DLD1 (cell line): ENCODE data around the gene PRMT9.

Experiments used
- in situ Hi-C: cut with HindIII; loops from 2 replicates; pipeline ENCODE4 v1.10.0; 2017; ENCODE audit warnings: low sequenced_read_pairs

The PRMT9 gene

DNA sequence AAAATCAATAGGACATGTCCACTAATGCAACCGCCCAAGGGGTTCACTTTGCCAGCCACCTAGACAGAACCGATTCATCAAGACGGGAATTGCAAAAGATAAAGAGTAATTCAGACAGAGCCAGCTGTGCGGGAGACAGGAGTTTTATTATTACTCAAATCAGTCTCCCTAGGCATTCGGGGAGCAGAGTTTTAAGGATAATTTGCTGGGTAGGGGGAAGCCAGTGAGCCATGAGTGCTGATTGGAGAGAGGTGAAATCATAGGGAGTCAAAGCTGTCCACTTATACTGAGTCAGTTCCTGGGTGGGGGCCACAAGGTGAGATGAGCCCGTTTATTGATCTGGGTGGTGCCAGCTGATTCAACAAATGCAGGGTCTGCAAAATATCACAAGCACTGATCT is 58.2 kb downstream of the PRMT9 start:
- in situ Hi-C loops: no loop called here

DNA sequence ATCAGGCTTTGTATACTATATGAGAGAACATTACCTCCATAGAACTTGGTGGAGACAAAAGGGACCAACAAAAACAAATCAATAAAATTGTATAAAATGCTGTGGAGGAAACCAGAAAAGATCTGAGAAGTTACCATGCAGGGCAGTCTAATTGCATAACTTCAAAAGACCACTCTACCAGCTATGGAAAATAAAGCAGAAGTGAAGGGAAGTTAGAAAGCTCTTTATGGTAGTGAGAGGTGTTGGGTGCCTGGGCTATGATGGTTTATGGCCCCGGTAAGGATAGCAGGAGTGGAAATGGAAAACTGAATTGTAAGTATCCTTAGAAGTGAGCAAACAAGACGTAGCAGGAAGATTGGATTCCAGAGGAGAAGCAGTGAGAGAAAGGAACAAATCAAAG is 63.6 kb downstream of the PRMT9 start:
- in situ Hi-C loops: no loop called here

DNA sequence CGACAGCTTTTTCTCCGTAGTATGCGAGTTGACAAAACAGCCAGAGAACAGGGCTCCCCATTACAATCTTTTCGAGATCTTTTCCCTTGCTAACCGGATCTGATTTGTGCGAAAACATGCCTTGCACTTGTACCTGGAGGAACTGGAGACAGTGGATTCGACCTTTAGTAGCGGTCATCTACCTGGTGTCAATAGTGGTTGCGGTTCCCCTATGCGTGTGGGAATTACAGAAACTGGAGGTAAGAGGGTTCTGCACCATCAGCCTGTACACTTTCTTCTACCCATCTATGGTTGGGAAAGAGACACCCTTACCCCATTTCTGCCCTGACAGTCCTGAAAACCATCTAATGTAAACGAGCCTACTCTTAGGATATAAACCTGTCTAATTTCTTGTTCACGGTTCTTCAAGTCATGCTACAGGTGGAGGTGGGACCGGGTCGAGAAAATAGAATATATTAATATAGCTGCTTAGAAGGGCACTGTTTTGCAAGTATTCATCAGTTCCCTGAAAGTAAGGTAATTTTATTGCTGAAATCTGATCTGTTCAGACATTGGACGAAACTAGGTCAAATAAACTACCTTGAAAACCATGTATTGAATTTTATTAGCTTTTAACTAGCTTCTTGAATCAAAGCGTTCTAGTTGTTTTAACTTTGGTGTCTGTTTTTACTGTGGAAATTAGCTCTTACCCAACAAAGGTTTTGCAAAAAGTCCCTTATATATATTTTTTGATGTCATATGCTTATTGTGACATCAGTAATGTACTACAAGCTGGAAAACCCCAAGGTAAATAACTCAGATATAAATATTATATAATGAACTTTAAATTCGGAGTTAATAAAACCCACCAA is 65.9 kb downstream of the PRMT9 start:
- in situ Hi-C loops: no loop called here

DNA sequence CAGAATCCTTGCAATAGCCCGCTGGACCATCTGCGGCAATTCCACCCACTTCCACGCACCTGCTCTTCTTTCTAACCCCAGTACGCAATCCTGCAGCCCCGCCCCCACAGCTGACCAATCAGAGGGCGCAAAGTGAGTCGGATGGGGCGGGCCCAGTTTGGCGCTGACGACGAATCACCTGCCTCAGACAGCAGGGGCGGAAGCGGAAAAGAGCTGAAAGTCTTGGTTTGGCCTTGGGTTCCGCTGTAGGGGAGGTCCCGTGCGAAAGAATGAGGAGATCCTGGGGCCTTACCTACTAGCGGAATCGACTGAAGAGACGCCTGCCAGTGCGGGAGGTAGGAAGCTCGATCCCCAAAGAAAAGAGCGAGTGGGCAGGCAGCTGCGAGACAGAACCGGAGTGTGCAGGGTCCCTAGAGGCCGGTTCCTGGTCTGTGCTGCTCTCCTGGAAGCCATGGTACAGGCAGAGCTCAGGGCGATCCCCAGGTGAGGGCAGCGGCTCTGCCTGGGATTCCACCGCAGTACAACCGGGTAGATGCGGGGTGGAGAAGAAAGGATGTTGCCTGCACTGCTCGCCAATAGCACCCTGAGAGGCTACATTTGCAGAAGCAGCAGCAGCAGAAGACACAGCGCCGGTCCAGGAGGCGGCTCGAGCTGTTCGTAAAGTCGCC is 66.7 kb downstream of the PRMT9 start, which contains the start of gene TMEM184C:
Gene TMEM184C, plus strand, starts transcription at position 225 of the 668 bp plus-strand sequence. CDS start 560 bp downstream, outside the sequence.
- in situ Hi-C loops: no loop called here

DNA sequence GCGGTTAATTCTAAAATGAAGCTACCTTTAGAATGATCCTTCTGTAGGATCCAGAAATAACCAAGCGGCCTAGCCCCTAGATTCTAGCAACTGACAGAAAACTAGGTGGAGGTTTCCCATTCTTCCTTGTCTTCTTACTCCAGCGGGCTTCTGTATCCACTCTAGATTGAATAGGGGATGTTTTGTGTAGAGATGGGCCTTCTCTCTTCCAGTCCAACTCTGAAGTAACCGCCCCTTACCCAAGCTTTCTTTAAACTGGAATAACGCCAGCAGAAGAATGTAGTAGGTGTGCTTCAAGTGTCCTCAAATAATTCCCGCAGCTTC is 67.2 kb downstream of the PRMT9 start:
- in situ Hi-C loops: no loop called here

DNA sequence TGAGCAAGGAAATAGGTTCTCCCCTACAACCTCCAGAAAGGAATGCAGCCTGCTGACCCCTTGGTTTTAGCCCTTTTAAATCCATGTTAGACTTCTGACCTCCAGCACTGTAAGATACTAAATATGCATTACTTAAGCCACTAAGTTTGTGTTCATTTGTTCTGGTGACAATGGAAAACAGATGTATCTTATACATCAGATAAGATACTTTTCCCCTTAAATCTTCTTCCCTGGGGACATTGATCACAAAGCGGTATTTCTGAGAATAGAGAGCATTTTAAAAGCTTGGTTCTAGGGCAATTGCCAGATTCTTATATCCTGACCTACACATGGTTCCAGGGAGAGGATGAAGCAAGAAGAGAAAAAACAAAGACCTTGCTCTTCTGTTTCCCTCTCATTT is 73.3 kb downstream of the PRMT9 start:
- in situ Hi-C loops: no loop called here

DNA sequence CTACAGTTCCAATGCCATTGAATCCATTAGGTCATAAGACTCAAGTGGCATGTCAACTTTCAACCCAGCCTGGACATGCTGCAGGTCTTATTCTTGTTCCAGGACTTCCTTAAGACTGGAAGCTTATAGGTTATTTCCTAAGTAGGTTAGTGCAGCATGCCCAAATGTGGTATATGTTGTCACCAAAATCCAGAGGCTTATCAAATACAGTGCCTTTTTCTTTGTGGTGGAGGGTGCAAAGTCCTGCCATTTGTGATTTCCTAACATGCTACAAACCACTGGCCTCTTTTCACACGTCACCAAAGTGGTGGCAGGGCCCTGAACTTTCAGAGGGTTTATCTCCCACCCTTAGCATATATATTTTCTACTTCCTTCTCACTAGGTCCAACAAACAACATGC is 76.5 kb downstream of the PRMT9 start:
- in situ Hi-C loops: no loop called here

DNA sequence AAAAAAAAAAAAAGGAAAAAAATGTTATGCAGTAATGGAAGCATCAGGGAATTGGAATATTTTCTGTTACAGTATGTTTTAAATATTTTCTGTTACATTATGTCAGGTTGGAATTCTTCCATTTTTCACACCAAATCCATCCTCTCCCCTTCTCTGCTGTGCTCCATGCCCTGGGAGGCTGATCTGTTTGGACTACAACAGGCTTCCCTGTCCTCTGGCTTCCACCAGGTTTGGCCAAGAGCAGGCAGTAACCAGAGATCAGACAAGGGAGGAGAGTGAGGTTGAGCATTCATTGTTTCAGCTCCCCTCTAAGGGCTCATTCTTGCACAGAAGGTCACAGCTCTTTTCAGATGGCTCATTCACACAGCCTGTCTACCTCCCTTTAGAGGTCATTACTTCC is 78.5 kb downstream of the PRMT9 start:
- in situ Hi-C loops: no loop called here

DNA sequence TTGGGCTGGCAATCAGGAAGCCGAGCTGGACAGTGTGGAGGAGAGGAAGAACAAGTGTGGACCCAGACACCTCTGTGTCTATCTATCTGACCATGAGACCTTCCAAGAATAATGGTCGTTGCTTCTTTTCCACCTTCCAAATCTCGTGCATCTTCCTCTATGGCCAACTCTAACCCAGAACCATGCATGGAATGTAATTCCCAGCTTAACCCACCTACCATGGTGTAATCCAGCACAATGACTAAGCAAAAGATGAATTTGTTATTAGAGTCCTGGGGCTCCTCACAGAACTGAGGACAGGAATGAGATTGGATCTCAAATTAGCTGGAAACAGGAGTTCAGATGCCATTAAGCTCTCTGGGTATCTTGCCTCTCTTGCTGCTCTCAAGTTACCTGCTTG is 84.2 kb downstream of the PRMT9 start:
- in situ Hi-C loops: no loop called here

DNA sequence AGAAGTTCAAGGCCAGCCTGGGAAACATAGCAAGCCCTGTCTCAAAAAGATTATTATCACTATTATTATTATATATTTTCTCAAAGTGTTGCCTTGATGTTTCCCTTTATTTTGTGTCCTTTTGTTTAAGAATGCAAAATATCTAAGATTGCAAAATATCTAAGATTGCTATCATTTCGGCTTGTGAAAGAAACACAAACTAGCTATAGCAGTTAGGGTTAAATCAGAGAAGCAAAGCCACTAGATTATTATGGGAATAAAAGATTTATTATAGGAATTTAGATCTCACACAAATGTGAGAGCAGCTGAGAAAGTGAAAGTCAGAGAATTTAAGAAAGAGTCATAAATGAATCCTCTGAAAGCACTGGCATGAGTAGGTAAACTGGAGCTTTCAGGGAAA is 84.8 kb downstream of the PRMT9 start:
- in situ Hi-C loops: no loop called here

DNA sequence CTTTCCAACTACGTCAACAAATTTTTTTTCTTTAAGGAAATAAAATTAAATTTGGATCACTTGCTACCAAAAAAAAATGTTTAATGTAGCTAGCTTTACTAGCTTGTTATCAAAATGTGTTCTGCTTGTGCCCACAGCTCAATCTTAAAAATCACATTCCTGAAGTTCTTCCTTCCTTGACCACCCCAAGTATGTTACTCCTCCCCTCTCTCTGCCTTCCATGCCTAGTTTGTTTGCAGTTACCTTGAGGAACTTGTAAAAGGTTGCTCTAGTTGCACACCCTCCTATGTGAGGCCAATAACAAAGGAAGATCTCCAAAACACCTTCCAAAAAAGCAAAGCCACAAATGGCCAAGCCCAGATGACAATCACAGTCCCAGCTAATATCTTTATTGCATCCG is 86.4 kb downstream of the PRMT9 start:
- in situ Hi-C loops: no loop called here

DNA sequence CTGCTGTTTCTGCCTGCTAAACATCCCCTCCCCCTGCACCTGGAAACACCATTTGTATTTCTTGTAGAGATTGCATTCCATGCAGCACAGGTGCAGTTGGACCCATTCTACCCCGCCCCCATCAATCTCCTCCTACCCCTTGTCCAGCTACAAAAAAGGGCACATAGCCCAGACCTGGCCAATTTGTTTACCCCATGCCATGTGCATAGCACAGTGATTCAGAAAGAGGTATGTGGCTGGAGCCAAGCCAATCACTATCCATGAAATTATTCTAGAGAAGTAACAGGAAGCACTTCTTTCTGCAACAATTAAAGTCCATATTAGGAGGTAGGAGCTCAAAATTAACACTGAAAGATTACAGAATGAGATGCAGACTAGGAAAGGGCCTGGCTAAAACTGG is 87.0 kb downstream of the PRMT9 start:
- in situ Hi-C loops: no loop called here

DNA sequence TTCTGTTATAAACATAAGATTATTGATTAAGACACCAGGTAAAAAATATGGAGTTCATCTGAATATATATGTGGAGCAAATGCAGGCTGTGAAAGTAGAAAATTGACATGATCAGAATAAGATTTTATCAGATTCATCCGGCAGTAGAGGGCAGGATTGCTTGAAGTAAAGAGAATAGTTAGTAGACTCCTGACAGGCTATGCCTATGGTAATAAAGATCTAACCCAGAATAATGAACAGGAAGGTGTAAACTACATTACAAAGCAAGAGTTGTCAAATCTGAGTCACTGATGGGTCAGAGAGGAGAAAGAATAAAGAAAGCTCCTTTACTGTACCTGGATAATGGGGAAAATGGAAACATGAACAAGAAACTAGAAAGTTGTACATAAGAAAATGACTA is 87.6 kb downstream of the PRMT9 start:
- in situ Hi-C loops: no loop called here

DNA sequence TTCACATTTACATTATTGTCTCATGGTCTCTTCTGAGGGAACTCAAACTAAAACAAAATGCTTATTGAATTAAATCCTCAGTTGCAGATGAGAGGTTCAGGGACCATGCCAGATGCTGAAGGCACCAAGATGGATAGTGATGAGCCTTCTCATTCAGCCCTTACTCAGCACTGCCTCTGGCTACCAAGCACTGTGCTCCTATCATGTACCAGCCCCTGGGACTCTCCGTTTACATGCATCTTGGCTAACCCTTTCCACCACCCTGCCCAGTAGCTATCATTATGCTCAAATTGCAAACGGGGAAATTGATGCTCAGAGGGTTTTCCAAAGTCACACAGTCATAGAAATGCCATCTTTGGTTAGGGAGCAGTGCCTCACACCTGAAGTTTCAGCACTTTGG is 89.4 kb downstream of the PRMT9 start:
- in situ Hi-C loops: no loop called here

DNA sequence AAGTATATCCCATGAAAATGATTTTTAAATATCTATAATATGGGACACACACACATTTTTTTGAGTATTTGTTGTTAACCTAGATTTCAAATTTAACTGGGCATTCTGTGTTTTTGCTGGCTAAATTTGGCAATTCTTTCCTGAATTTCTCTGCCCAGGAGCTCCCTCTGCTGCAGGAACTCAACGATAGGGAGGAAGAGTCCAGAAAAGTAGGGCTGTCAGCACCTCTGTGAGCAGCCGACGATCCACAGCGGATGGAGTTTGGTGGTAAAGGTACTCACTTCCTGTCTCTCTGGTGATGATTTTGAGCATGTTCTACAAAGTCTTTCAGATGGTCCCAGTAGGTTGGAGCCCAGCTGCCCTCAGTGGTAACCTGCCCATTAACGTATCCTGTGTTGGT is 89.9 kb downstream of the PRMT9 start:
- in situ Hi-C loops: no loop called here

DNA sequence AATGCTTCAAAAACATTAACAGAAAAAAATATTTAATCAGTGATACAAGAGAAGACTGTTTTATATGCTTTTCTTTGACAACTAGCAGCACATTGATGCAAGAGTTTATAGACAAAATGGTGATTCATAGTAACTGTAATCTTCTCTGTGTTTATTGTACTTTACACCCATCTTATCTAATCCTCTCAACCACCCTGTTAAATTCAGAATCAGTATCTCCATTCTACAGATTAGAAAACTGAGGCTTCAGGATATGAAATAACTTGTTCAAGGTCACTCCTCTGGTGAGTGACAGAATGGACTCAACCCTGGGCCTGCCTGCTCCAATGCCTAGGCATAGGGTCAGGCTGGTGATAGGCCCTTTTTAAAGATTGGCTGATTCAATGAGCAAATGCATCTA is 92.9 kb downstream of the PRMT9 start:
- in situ Hi-C loops: no loop called here

DNA sequence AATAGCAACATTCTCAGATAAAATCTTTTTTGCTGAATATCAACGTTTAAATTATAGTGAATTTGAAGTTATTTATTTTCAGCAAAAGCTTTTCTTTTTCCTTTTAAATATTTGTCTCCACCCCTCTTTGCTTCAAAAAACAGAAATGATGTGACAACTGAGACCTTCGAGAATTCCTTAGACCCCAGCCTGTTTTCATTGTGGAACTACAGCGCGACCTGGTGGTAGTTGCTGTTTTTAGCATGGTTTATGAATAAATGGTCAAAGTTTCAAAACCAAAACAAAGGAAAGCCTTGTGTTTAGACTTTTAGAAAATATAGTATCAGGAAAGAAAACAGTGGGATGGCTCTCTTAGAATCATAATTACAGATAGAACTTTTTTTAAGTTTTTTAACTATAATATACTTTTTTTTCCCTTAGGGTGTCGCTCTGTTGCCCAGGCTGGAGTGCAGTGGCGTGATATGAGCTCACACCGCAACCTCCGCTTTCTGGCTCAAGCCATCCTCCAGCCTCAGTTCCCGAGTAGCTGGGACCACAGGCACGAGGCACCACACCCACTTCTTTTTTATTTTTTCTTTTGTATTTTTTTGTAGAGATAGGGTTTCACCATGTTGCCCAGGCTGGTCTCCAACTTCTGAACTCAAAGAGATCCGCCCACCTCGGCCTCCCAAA is 93.6 kb downstream of the PRMT9 start:
- in situ Hi-C loops: no loop called here

DNA sequence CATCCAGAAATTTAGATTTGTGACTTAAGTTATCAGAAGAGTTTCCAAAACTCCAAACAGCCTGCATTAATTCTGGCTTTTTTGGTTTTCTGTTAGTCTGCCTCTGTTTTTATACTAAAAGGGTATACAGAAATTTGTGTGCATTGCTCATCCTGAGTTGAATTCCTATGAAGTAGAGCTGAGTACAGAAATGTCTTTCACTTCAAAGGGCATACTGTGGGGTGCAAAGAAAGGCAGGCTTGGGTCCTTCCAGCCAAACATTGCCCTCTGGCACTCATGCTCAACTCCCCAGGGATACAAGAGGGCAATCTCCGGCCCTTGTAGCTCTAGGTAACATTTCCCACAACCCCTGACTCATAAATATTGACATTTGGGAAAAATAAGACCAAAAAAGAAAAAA is 94.4 kb downstream of the PRMT9 start:
- in situ Hi-C loops: no loop called here
